Activated CD8-positive, alpha-beta memory T cell treated with anti-CD3 and anti-CD28 coated beads, Interleukin-2, amount 50 U/mL, for 24 hours (primary cell): Measurements from ENCODE around the gene ARF1.

ENCODE experiments used
- DNase-seq: peaks from one replicate; pipeline ENCODE4 v3.0.0-alpha.2; 2020; ENCODE audit errors: extremely low read depth

Gene ARF1

DNA sequence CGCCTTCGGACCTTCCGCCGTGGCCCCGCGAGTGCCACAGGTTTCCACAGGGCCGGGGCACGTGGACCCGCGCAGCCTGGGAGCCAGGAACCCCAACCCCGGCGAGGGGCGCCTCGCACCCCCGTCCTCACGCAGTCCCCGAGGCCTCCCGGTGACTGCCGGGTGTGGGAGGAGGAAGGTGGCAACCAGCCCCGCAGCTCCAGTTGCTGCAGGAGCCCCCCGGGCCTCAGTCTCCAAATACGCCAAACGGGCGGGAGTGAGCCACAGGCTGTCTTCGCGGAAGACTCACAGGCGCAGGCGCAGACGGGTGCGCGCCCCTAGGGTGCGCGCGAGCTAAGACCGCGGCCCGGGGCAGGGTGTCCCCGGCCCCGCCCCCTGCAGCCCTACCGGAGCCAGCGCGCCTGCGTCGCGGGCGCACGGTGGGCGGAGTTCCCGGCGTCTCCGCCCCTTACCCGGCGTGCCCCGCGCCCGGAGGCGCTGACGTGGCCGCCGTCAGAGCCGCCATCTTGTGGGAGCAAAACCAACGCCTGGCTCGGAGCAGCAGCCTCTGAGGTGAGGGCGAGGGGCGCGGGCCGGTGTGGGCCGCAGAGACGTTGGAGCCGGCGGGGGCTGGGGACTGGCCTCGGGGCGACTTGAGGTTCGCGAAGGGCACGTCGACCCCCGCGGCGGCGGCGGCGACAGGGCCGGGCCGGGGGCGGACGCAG lies at the start of gene ARF1:
TSS of gene ARF1 (plus strand) at position 495 of the 704 bp plus-strand sequence. CDS start 14,407 bp downstream, outside the sequence.
- peak; percentile 66 for DNase-seq

GRCh38 chr1:228033376-228033775 lies 49.1 kb upstream of the ARF1 start:
- no peak for DNase-seq

GRCh38 chr1:228034954-228035837 lies 47.3 kb upstream of the ARF1 start:
- DNase-seq = no peak

DNA sequence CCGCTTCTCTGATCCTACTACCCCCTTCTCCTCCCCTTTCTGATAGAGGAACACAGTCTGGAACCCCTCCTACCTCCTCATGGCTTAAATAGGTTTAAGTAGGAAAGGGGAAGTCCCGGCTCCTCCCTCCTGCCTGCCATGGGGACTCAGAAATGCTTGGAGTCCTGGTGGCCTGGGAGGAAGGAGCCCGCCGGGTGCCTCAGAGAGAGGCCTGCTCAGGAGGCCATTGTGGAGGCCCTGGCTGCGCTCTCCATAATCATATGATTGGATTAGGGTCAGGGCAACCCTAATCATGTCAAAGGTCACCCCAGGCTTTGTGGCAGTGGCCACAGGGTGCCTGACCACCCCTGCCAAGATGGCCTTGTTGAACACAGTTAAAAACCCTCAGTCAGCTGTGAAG lies 46.7 kb upstream of the ARF1 start:
- DNase-seq = no peak

- DNase-seq = no peak
Measured at GRCh38 chr1:228036701-228037231, 45.7 kb upstream of the ARF1 start.

DNA sequence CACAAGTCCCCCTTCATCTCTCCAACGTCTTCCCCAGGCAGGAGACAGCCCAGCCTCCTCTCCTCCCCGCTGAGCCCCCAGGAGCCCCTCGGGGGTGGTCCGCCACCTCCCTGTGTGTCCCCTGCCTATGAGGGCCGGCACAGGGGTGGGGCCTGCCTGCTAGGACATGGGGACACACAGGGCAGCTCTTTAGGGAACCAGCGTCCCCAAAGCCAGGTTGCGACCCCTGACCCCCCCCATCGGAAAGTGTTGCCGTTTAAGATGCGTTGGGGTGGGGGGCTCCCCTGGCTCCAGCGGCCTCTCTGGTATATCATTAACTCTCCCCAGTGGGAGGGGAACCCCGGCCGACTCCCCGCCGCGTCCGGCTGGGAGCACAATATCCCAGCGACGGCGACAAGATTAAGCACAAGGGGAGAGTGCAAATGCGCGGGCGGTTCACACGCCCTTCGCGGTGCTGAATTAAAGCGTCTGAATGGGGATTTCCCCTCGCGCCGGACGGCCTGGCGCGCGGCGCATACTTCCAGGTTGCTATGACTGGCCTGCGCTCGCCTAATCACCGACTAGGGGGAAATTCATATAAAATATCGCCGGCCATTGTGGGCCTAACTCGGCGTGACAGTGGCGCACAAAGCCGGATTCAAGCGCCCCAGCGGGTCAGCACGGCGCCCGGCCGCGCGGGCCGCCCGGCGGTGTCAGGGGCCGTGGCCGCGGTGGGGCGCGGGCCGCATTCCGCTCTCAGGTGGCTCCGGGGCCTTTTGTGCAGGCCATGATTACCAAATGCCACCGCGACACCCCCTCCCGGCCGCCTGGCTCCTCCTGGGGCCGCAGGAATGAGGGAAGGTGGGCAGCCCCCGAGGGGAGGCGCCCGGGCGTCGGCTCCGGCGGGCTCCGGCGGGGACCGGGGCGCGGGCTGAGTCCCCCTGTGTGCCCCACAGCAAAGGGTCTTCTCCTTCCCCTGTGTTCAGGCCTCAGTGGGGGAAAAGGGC lies 44.8 kb upstream of the ARF1 start:
- no peak for DNase-seq

DNA sequence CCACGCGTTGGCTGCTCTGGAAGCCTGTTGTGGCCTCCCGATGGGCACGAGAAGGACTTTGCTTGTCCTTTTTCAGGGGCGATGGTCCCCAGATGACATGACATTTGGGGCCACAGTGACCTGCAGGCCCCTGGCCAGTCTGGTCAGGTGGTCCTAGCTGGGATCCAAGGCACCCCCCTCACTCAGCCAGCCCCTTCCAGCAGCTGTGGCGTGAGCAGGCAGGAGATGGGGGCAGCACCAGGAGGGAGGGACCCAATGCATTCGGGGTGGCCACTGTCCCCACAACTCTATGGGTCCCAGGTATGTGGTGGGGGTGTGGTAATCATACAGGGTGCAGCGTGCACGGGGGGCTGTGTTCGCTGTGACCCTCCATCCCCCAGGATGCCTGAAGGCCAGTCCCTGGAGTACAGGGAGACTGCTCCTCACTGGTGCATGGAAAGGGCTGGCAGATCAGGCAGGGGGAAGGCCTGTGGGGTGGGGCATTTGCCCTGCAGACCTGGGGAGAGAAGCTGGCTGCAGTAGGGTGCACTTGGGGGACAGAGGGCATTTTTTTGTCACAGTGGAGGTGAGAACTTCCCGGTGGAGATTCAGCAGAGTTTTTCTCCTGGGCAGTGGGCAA lies 44.0 kb upstream of the ARF1 start:
- no peak for DNase-seq

GRCh38 chr1:228039006-228039903 lies 43.3 kb upstream of the ARF1 start:
- DNase-seq = no peak

GRCh38 chr1:228039986-228040385 lies 42.5 kb upstream of the ARF1 start:
- no peak for DNase-seq

DNA sequence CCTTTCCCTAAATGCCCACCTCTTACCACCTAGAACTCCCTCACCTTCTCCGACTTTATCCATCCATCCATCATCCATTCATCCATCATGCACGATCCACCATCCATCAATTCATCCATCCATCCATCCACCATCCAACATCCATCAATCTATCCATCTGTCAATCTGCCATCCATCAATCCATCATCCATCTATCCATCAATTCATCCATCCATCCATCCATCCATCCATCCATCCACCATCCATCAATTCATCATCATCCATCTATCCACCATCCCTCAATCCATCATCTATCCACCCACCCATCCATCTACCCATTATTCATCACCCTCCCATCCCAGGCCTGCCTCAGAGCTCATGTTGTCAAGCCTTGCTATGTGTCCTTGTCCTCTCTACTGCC lies 41.2 kb upstream of the ARF1 start:
- DNase-seq = no peak

GRCh38 chr1:228042508-228042907 lies 40.0 kb upstream of the ARF1 start:
- DNase-seq = no peak

GRCh38 chr1:228043281-228043848 lies 39.1 kb upstream of the ARF1 start:
- no peak for DNase-seq

GRCh38 chr1:228044961-228045360 lies 37.5 kb upstream of the ARF1 start:
- DNase-seq = no peak

- no peak for DNase-seq
Measured at GRCh38 chr1:228045405-228045804, 37.1 kb upstream of the ARF1 start.

GRCh38 chr1:228045871-228046270 lies 36.6 kb upstream of the ARF1 start:
- DNase-seq = no peak

GRCh38 chr1:228046421-228047182 lies 35.9 kb upstream of the ARF1 start:
- DNase-seq = no peak

- DNase-seq = no peak
Measured at GRCh38 chr1:228047183-228047466, 35.4 kb upstream of the ARF1 start.

DNA sequence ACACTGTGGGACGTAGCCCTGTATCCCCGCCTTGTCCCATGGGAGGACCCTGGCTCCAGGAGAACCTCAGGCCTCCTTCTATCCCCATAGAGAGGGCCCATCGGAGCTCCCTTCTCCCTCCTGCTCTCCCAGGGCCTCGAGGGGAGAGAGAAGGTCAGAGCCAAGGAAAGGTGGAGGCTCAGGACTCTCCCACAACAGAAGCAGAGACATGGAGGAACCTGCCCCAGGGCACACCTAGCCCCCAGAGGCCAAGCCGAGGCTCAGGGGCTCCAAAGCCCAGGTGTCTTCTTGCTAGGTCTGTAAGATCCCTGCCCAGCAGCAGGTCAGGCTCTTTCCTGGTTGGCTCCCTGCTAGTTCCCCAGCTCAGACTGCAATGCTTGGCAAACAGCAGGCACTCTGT lies 34.4 kb upstream of the ARF1 start:
- no peak for DNase-seq

DNA sequence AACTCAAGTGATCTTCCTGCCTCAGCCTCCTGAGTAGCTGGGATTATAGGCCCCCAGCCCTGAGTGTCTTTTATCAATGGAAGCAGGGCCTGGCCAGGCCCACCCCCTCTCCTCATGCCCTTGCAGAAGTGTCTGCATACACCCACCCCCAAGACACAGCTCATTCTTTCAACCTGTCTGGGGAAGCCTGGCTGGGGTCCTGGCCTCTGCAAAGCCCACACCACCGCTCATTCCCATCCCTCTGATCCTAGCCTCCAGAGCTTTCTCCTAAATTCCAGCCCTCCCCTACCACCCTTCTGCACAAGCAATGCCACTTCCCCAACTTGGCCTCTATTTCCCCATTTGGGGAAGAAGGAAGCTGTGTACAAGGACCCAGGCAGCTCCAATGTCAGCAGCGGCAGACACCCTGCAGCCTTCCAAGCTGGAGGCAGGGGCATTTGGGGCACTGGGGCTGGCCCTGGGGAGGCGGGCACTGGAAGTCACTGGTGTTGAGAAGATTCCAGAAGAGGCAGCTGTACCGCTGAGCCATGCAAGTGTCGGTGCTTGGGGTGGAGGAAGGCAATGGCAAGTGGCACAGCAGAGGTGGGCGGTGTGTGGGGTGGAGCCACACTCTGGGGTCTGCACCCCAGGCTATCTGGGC lies 33.7 kb upstream of the ARF1 start:
- no peak for DNase-seq
